WTC11 (cell line): ENCODE data around the gene CDK5R2. TPM values are rescaled to one million over a fixed set of nuclear protein-coding genes. Genes with fewer than 3 reads are reported as not detected.

Experiments used
- ATAC-seq: fragments of 200-7000 bp; cut with Tn5 transposase; 2 replicates; pipeline ENCODE4 v1.10.0; 2021; ENCODE audit warnings: mild to moderate bottlenecking, moderate library complexity
- CTCF ChIA-PET: fragments of 300-600 bp; sonication (Branson Sonifier 250); formaldehyde crosslinking; loops from one replicate; lab custom pipeline; 2021; ENCODE audit warnings: antibody characterized with exemption; lab: Charles Lee
- POLR2A ChIA-PET: fragments of 350-600 bp; sonication (Branson Sonifier 250); formaldehyde crosslinking; loops from one replicate; lab custom pipeline; 2021; ENCODE audit warnings: antibody characterized with exemption; lab: Charles Lee
- DNase-seq: peaks from one replicate; pipeline ENCODE4 v3.0.0; 2021; ENCODE audit warnings: low spot score
- H3K27ac Mint-ChIP-seq: 2 replicates; pipeline ENCODE4 v1.8.0; 2021; ENCODE audit warnings: mixed read lengths
- H3K27me3 Mint-ChIP-seq: 2 replicates; pipeline ENCODE4 v1.8.0; 2021; ENCODE audit warnings: low read depth, mild to moderate bottlenecking, moderate library complexity, mixed read lengths
- H3K36me3 Mint-ChIP-seq: 2 replicates; pipeline ENCODE4 v1.8.0; 2021; ENCODE audit warnings: mixed read lengths
- H3K4me1 Mint-ChIP-seq: 2 replicates; pipeline ENCODE4 v1.8.0; 2022; ENCODE audit warnings: mixed read lengths
- H3K4me3 Mint-ChIP-seq: 2 replicates; pipeline ENCODE4 v1.8.0; 2021; ENCODE audit warnings: mild to moderate bottlenecking, moderate library complexity, mixed read lengths
- H3K9me3 Mint-ChIP-seq: 2 replicates; pipeline ENCODE4 v1.8.0; 2021; ENCODE audit warnings: mixed read lengths
- ATF1 ChIP-seq: sonication (generic); formaldehyde crosslinking; IDR thresholded peaks from 2 replicates; pipeline ENCODE4 v1.8.1; 2023; ENCODE audit warnings: mild to moderate bottlenecking, moderate library complexity, missing genetic modification reagents
- CBFB ChIP-seq: sonication (generic); formaldehyde crosslinking; IDR thresholded peaks from 2 replicates; pipeline ENCODE4 v1.8.1; 2022; ENCODE audit warnings: mild to moderate bottlenecking, low read depth, missing genetic modification reagents
- CREB1 ChIP-seq: sonication (generic); formaldehyde crosslinking; IDR thresholded peaks from 2 replicates; pipeline ENCODE4 v1.8.0; 2023; ENCODE audit warnings: mild to moderate bottlenecking, missing genetic modification reagents
- ETV6 ChIP-seq: sonication (generic); formaldehyde crosslinking; IDR thresholded peaks from 2 replicates; pipeline ENCODE4 v1.8.1; 2022; ENCODE audit warnings: mild to moderate bottlenecking, missing genetic modification reagents
- FOXK1 ChIP-seq: sonication (generic); formaldehyde crosslinking; IDR thresholded peaks from 2 replicates; pipeline ENCODE4 v1.8.0; 2022; ENCODE audit warnings: mild to moderate bottlenecking, moderate library complexity, missing genetic modification reagents
- KAT7 ChIP-seq: sonication (generic); formaldehyde crosslinking; IDR thresholded peaks from 2 replicates; pipeline ENCODE4 v1.8.1; 2023; ENCODE audit warnings: missing genetic modification reagents, mild to moderate bottlenecking, borderline replicate concordance
- NFYB ChIP-seq: sonication (generic); formaldehyde crosslinking; conservative IDR thresholded peaks from 2 replicates; pipeline ENCODE4 v1.8.0; 2022; ENCODE audit warnings: low read depth, missing genetic modification reagents
- RORB ChIP-seq: fragments of 250-450 bp; sonication (Bioruptor Pico); IDR thresholded peaks from 2 replicates; pipeline ENCODE4 v1.9.0; 2021; ENCODE audit warnings: mild to moderate bottlenecking
- SP1 ChIP-seq: sonication (generic); formaldehyde crosslinking; conservative IDR thresholded peaks from 2 replicates; pipeline ENCODE4 v1.8.1; 2022; ENCODE audit warnings: missing genetic modification reagents
- TEAD4 ChIP-seq: sonication (generic); formaldehyde crosslinking; IDR thresholded peaks from 2 replicates; pipeline ENCODE4 v1.8.0; 2022; ENCODE audit warnings: mild to moderate bottlenecking, missing genetic modification reagents
- ZNF232 ChIP-seq: sonication (generic); formaldehyde crosslinking; IDR thresholded peaks from 2 replicates; pipeline ENCODE4 v1.8.0; 2022; ENCODE audit warnings: mild to moderate bottlenecking, missing genetic modification reagents
- ZNF317 ChIP-seq: sonication (generic); formaldehyde crosslinking; IDR thresholded peaks from 2 replicates; pipeline ENCODE4 v1.8.1; 2023; ENCODE audit warnings: low read depth, mild to moderate bottlenecking, moderate library complexity, missing genetic modification reagents, borderline replicate concordance
- ZNF416 ChIP-seq: fragments of 250-450 bp; sonication (Bioruptor Pico); IDR thresholded peaks from 2 replicates; pipeline ENCODE4 v1.9.0; 2021; ENCODE audit warnings: mild to moderate bottlenecking, inconsistent platforms
- ZNF423 ChIP-seq: fragments of 250-450 bp; sonication (Bioruptor Pico); IDR thresholded peaks from 2 replicates; pipeline ENCODE4 v2.1.2; 2022; ENCODE audit warnings: mild to moderate bottlenecking, moderate library complexity
- total RNA-seq: library from RNA; stranded (reverse); gene quantifications from 3 replicates; pipeline ENCODE4 v1.2.3, GENCODE V29; 2021
- TF ChIP-seq, protein P1 (sequence below): fragments of 250-450 bp; sonication (Bioruptor Pico); IDR thresholded peaks from 2 replicates; pipeline ENCODE4 v1.8.0; 2021; ENCODE audit warnings: mild to moderate bottlenecking
- TF ChIP-seq, protein P2 (sequence below): fragments of 200-600 bp; IDR thresholded peaks from 2 replicates; pipeline ENCODE4 v1.8.0; 2022; ENCODE audit warnings: antibody characterized with exemption
- TF ChIP-seq, protein P3 (sequence below): sonication (generic); formaldehyde crosslinking; IDR thresholded peaks from 2 replicates; pipeline ENCODE4 v1.8.0; 2022; ENCODE audit warnings: mild to moderate bottlenecking, missing genetic modification reagents
- TF ChIP-seq, protein P4 (sequence below): sonication (generic); formaldehyde crosslinking; IDR thresholded peaks from 2 replicates; pipeline ENCODE4 v1.8.1; 2023; ENCODE audit warnings: mild to moderate bottlenecking, missing genetic modification reagents
- TF ChIP-seq, protein P5 (sequence below): fragments of 250-450 bp; sonication (Bioruptor Pico); IDR thresholded peaks from 2 replicates; pipeline ENCODE4 v1.9.0; 2021; ENCODE audit warnings: moderate library complexity, mild to moderate bottlenecking, inconsistent platforms, borderline replicate concordance
- TF ChIP-seq, protein P6 (sequence below): sonication (generic); formaldehyde crosslinking; IDR thresholded peaks from 2 replicates; pipeline ENCODE4 v1.8.0; 2022; ENCODE audit warnings: mild to moderate bottlenecking, missing genetic modification reagents
- TF ChIP-seq, protein P7 (sequence below): sonication (generic); formaldehyde crosslinking; IDR thresholded peaks from 2 replicates; pipeline ENCODE4 v1.8.0; 2023; ENCODE audit warnings: missing genetic modification reagents

Gene CDK5R2
- total RNA-seq, 1 experiment from 2014 or later = 0.26 TPM

DNA sequence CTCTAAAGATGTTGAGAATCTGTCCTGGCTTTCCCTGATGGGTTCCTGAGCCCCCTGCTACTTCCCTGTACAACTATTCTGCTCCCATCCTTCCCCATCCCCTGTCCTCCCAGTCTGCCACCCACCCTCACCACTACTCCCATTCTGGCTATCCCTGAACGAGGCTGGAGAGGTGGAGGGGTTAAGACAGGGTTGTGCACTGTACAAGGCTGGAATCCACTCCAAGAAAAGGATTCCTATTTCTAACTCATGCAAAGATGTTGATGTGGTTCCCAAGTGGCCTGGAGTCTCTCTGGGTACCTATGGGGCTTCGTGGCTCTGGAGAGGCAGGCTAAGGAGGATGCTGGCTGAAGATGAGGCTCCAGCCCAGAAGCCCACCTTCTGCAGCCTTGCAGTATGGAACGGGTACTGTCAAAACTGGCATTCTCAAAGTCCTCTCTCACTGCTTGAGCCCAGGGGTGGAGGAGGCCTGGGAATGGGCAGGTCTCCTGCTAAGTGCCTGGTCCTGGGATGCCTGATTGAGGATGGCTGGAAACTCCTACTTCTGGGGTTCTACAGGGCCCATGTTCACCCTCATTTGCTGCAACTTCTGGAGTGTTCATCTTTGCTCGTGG, 26.8 kb downstream of the CDK5R2 start (continued):
- TF ChIP-seq, protein P1, sequence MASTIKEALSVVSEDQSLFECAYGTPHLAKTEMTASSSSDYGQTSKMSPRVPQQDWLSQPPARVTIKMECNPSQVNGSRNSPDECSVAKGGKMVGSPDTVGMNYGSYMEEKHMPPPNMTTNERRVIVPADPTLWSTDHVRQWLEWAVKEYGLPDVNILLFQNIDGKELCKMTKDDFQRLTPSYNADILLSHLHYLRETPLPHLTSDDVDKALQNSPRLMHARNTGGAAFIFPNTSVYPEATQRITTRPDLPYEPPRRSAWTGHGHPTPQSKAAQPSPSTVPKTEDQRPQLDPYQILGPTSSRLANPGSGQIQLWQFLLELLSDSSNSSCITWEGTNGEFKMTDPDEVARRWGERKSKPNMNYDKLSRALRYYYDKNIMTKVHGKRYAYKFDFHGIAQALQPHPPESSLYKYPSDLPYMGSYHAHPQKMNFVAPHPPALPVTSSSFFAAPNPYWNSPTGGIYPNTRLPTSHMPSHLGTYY (CRISPR knock-in tag) = no peak
- no peak for TF ChIP-seq KAT7
- no peak for TF ChIP-seq ZNF232 (CRISPR knock-in tag)
- TF ChIP-seq, protein P2, sequence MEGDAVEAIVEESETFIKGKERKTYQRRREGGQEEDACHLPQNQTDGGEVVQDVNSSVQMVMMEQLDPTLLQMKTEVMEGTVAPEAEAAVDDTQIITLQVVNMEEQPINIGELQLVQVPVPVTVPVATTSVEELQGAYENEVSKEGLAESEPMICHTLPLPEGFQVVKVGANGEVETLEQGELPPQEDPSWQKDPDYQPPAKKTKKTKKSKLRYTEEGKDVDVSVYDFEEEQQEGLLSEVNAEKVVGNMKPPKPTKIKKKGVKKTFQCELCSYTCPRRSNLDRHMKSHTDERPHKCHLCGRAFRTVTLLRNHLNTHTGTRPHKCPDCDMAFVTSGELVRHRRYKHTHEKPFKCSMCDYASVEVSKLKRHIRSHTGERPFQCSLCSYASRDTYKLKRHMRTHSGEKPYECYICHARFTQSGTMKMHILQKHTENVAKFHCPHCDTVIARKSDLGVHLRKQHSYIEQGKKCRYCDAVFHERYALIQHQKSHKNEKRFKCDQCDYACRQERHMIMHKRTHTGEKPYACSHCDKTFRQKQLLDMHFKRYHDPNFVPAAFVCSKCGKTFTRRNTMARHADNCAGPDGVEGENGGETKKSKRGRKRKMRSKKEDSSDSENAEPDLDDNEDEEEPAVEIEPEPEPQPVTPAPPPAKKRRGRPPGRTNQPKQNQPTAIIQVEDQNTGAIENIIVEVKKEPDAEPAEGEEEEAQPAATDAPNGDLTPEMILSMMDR = no peak
- TF ChIP-seq CREB1 (CRISPR knock-in tag) = no peak
- no peak for TF ChIP-seq ZNF416

DNA sequence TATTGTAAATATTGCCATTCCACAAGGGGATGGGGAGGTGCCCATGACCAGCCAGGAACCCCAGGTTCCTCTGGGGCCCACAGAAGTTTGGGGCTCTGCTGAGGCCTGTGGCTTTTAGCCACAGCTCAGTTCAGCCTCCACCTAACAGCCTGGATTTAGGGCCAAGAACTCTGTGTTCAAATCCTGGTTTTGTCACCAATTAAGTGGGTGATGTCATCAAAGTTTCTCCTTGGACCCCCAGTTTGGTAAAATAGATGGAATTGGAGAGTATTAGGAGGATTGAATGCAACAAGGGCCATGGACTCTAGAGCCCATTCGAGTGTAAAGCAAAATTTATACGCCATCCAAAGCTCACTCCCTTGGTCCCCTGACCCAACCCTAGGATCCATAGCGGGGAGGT, 28.7 kb downstream of the CDK5R2 start:
- Mint-ChIP-seq H3K4me3 (no peak overlapping the region), H3K4me1 (peaks cover 12% of the 10 kb centered on the region), H3K36me3 (no peaks in the 10 kb centered on the region), H3K27me3 (peaks cover 98% of the 10 kb centered on the region), H3K9me3 (no peaks in the 10 kb centered on the region), H3K27ac (no peak overlapping the region)
- DNase-seq (no peak), ATAC-seq (no peak)
- TF ChIP-seq SP1 (CRISPR knock-in tag) = no peak
- TF ChIP-seq, protein P3, sequence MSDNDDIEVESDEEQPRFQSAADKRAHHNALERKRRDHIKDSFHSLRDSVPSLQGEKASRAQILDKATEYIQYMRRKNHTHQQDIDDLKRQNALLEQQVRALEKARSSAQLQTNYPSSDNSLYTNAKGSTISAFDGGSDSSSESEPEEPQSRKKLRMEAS (CRISPR knock-in tag) = no peak
- no peak for TF ChIP-seq CBFB (CRISPR knock-in tag)
- TF ChIP-seq, protein P4, sequence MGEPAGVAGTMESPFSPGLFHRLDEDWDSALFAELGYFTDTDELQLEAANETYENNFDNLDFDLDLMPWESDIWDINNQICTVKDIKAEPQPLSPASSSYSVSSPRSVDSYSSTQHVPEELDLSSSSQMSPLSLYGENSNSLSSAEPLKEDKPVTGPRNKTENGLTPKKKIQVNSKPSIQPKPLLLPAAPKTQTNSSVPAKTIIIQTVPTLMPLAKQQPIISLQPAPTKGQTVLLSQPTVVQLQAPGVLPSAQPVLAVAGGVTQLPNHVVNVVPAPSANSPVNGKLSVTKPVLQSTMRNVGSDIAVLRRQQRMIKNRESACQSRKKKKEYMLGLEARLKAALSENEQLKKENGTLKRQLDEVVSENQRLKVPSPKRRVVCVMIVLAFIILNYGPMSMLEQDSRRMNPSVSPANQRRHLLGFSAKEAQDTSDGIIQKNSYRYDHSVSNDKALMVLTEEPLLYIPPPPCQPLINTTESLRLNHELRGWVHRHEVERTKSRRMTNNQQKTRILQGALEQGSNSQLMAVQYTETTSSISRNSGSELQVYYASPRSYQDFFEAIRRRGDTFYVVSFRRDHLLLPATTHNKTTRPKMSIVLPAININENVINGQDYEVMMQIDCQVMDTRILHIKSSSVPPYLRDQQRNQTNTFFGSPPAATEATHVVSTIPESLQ = no peak
- TF ChIP-seq TEAD4 = no peak
- CTCF ChIA-PET = interaction anchor here (1.2 to 1.5 kb wide), 2 partner anchors 8 to 14 kb away, joined by 4 to 9 read pairs; no protein-coding TSS in a partner anchor
- POLR2A ChIA-PET = interaction anchor here (0.6 kb wide), 1 partner anchor 1917 kb away, joined by 5 read pairs; no protein-coding TSS in a partner anchor

DNA sequence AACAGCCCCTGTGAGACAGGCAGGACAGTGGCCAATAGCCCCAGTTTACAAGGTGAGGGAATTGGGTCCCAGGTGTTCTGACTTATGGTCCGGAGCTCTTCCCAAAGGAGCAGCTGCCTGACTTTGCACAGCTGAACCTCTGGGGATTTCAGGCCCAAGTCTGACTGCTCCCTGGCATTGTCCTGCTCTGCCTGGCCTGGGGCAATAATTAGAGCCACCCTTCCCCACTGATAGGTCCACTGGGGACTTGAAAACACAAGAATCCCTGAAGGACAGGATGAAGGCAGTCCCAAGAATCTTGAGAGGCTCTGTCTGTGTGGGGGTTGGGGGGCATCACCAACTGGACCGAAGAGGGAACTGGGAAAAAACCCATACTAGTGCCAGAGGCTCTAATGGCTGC, 29.2 kb downstream of the CDK5R2 start:
- DNase-seq (no peak), ATAC-seq (no peak)
- no peak overlapping the region for H3K4me3 Mint-ChIP-seq
- H3K27ac Mint-ChIP-seq = no peak overlapping the region
- H3K27me3 Mint-ChIP-seq = peaks cover 98% of the 10 kb centered on the region
- POLR2A ChIA-PET = interaction anchor here (0.6 kb wide), 1 partner anchor 1917 kb away, joined by 5 read pairs; no protein-coding TSS in a partner anchor
- H3K9me3 Mint-ChIP-seq = no peaks in the 10 kb centered on the region
- TF ChIP-seq ZNF317 (no peak), FOXK1 (CRISPR knock-in tag) (no peak), NFYB (CRISPR knock-in tag) (no peak), ETV6 (CRISPR knock-in tag) (no peak), ATF1 (CRISPR knock-in tag) (no peak), ZNF423 (CRISPR knock-in tag) (no peak), RORB (CRISPR knock-in tag) (no peak)
- TF ChIP-seq, protein P5, sequence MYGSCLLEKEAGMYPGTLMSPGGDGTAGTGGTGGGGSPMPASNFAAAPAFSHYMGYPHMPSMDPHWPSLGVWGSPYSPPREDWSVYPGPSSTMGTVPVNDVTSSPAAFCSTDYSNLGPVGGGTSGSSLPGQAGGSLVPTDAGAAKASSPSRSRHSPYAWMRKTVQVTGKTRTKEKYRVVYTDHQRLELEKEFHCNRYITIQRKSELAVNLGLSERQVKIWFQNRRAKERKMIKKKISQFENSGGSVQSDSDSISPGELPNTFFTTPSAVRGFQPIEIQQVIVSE (CRISPR knock-in tag) = no peak
- TF ChIP-seq, protein P6, sequence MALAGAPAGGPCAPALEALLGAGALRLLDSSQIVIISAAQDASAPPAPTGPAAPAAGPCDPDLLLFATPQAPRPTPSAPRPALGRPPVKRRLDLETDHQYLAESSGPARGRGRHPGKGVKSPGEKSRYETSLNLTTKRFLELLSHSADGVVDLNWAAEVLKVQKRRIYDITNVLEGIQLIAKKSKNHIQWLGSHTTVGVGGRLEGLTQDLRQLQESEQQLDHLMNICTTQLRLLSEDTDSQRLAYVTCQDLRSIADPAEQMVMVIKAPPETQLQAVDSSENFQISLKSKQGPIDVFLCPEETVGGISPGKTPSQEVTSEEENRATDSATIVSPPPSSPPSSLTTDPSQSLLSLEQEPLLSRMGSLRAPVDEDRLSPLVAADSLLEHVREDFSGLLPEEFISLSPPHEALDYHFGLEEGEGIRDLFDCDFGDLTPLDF (CRISPR knock-in tag) = no peak
- TF ChIP-seq, protein P7, sequence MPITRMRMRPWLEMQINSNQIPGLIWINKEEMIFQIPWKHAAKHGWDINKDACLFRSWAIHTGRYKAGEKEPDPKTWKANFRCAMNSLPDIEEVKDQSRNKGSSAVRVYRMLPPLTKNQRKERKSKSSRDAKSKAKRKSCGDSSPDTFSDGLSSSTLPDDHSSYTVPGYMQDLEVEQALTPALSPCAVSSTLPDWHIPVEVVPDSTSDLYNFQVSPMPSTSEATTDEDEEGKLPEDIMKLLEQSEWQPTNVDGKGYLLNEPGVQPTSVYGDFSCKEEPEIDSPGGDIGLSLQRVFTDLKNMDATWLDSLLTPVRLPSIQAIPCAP (CRISPR knock-in tag) = no peak
- TF ChIP-seq, all 79 proteins: peak for 0
- peaks cover 8% of the 10 kb centered on the region for H3K4me1 Mint-ChIP-seq
- CTCF ChIA-PET = interaction anchor here (1.2 to 1.5 kb wide), 2 partner anchors 8 to 14 kb away, joined by 4 to 9 read pairs; no protein-coding TSS in a partner anchor
- H3K36me3 Mint-ChIP-seq = no peaks in the 10 kb centered on the region
